DMS79 treated with DMSO at 0.1 percent for 48 hours (cell line): ENCODE data around the gene TMCO4.

Experiments used
- DNase-seq: peaks from one replicate; lab custom pipeline; 2025; lab: John Stamatoyannopoulos, UW

The TMCO4 gene

GRCh38 chr1:19747761-19748160 is 52.0 kb downstream of the TMCO4 start:
- no peak for DNase-seq

- no peak for DNase-seq
Measured at GRCh38 chr1:19744886-19745285, 54.8 kb downstream of the TMCO4 start.

GRCh38 chr1:19744335-19744743 is 55.4 kb downstream of the TMCO4 start:
- DNase-seq: no peak

GRCh38 chr1:19743793-19744192 is 55.9 kb downstream of the TMCO4 start:
- no peak for DNase-seq

GRCh38 chr1:19743180-19743579 is 56.5 kb downstream of the TMCO4 start:
- no peak for DNase-seq

GRCh38 chr1:19739628-19740027 is 60.1 kb downstream of the TMCO4 start:
- no peak for DNase-seq

GRCh38 chr1:19738669-19739068 is 61.0 kb downstream of the TMCO4 start:
- DNase-seq: no peak

- no peak for DNase-seq
Measured at GRCh38 chr1:19738076-19738475, 61.6 kb downstream of the TMCO4 start.

- no peak for DNase-seq
Measured at GRCh38 chr1:19737104-19737825, 62.5 kb downstream of the TMCO4 start.

GRCh38 chr1:19735440-19736127 is 64.1 kb downstream of the TMCO4 start:
- DNase-seq: no peak

GRCh38 chr1:19734472-19734999 is 65.2 kb downstream of the TMCO4 start:
- no peak for DNase-seq

GRCh38 chr1:19734056-19734455 is 65.7 kb downstream of the TMCO4 start:
- no peak for DNase-seq

GRCh38 chr1:19733615-19734014 is 66.1 kb downstream of the TMCO4 start:
- no peak for DNase-seq

GRCh38 chr1:19731311-19731821 is 68.3 kb downstream of the TMCO4 start:
- no peak for DNase-seq

GRCh38 chr1:19730793-19731192 is 68.9 kb downstream of the TMCO4 start:
- DNase-seq: no peak

- no peak for DNase-seq
Measured at GRCh38 chr1:19730232-19730631, 69.5 kb downstream of the TMCO4 start.

GRCh38 chr1:19728413-19729145 is 71.1 kb downstream of the TMCO4 start:
- no peak for DNase-seq

GRCh38 chr1:19725606-19726005 is 74.1 kb downstream of the TMCO4 start:
- DNase-seq: no peak

- no peak for DNase-seq
Measured at GRCh38 chr1:19723874-19724273, 75.8 kb downstream of the TMCO4 start.

- no peak for DNase-seq
Measured at GRCh38 chr1:19720973-19721372, 78.7 kb downstream of the TMCO4 start.

GRCh38 chr1:19720174-19720573 is 79.5 kb downstream of the TMCO4 start:
- DNase-seq: no peak

- no peak for DNase-seq
Measured at GRCh38 chr1:19717467-19717866, 82.2 kb downstream of the TMCO4 start.
